Peyer's patch (tissue), 4 donors: Measurements from ENCODE around the gene MED6. TPM values are rescaled to one million over a fixed set of nuclear protein-coding genes. Genes with fewer than 3 reads are reported as not detected.
A peak's percentile ranks its signal among the peaks of the same experiment; 100 is the strongest.

Experiments
- DNase-seq, 3 donors: peaks; one replicate each; pipeline ENCODE4 v3.0.0-alpha.2; 2017 to 2019
- H3K27ac ChIP-seq, 4 donors: fragments of 200-600 bp; sonication (generic); one replicate each; pipeline ENCODE4 v1.5.1; 2016 to 2019
- H3K27me3 ChIP-seq, 2 donors: fragments of 200-600 bp; sonication (generic); one replicate each; pipeline ENCODE4 v1.5.1; 2019
- H3K36me3 ChIP-seq, 3 donors: fragments of 200-600 bp; sonication (generic); one replicate each; pipeline ENCODE4 v1.5.1; 2016 to 2019
- H3K4me1 ChIP-seq, 4 donors: fragments of 200-600 bp; sonication (generic); one replicate each; pipeline ENCODE4 v1.5.1; 2016 to 2019
- H3K4me3 ChIP-seq, 4 donors: fragments of 200-600 bp; sonication (generic); 1 replicate in 3 of 4; 2 replicates in 1 of 4; pipeline ENCODE4 v1.5.1; 2016 to 2019; ENCODE audit warnings: mild to moderate bottlenecking in 1 of 4
- H3K9me3 ChIP-seq, 4 donors: fragments of 200-600 bp; sonication (generic); one replicate each; pipeline ENCODE4 v1.5.1; 2016 to 2019; ENCODE audit warnings: mild to moderate bottlenecking in 1 of 4
- CTCF ChIP-seq, 6 experiments: fragments of 450-650 bp in 4 of 6; fragments of 200-600 bp in 2 of 6; sonication (generic) in 1 of 6; IDR thresholded peaks; one replicate each; pipeline ENCODE4 v1.5.1; 2017 to 2019; ENCODE audit warnings: antibody characterized with exemption in 6 of 6, mild to moderate bottlenecking in 3 of 6, moderate library complexity in 1 of 6
- POLR2A ChIP-seq, 2 donors: fragments of 450-650 bp; IDR thresholded peaks; one replicate each; pipeline ENCODE4 v1.5.1; 2017; ENCODE audit warnings: antibody characterized with exemption in 2 of 2, mild to moderate bottlenecking in 2 of 2, moderate library complexity in 2 of 2
- total RNA-seq, 4 donors: library from RNA; depleted of rRNA; stranded (reverse); fragments of >200 nt; gene quantifications; one replicate each; pipeline ENCODE4 v1.1.0, GENCODE V29; 2016

The MED6 gene
- total RNA-seq, 4 donors from 2014 or later: 26.0 to 42.1 (median 28.1) TPM

DNA sequence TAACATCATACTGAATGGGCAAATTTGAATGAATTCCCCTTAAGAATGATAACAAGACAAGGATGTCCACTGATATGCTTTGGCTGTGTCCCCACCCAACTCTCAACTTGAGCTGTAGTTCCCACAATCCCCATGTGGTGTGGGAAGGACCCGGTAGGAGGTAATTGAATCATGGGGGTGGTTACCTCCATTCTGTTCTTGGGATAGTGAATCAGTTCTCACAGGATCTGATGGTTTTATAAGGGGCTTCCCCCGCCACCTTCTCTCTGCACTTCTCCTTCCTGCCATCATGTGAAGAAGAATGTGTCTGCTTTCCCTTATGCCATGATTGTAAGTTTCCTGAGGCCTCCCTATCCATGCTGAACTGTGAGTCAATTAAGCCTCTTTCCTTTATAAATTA is 29.3 kb downstream of the MED6 start:
- H3K27me3 ChIP-seq: no peaks in the 10 kb centered on the region
- no peak overlapping the region for H3K27ac ChIP-seq
- H3K4me3 ChIP-seq: no peak overlapping the region
- no peaks in the 10 kb centered on the region for H3K4me1 ChIP-seq
- no peaks in the 10 kb centered on the region for H3K9me3 ChIP-seq
- TF ChIP-seq POLR2A (IDR thresholded peaks at IDR 0.05) (no peak), CTCF (IDR thresholded peaks at IDR 0.05) (no peak)
- DNase-seq: no peak
- H3K36me3 ChIP-seq: peaks cover 0 to 11% (median 0%) of the 10 kb centered on the region in 3 donors

DNA sequence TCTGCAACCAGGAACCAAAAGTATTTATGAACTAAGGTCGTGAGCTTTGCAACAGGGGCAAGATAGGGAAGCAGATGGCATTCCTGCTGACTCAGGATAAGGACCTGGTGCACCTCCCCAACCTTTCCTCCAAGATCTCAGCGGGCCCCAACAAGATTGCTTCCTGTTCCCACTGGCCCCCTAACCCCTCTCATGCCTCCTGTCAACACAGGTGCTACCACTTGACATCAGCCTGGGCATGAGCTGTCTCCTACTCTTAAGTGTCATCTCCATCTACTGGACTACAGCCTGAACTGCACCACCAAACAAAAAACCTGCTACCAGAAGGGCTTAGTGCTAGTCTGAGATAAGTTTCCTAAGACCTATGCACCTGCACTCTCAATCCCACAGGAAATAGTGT is 32.7 kb downstream of the MED6 start:
- H3K9me3 ChIP-seq: no peaks in the 10 kb centered on the region
- peak in 1 of 3 donors; percentile 49 for DNase-seq

DNA sequence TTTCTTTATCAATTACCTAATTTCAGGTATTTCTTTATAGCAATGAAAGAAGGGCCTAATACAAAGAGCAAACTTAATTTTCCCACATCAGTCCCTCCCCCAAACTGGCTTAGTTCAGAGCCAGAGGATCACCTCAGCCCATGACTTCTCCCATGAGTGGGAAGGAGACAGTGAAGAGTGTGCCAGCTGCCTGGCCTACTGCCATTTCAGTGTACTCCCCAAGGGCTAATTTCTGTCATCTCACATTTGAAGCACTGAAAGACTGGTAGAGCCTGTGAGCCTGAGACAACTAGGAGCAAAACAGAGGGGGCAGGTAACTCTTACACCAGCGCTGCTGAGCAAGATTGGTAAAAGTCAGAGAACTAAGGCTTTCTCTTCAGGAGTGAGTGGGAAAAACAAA is 36.6 kb downstream of the MED6 start:
- no peaks in the 10 kb centered on the region for H3K4me1 ChIP-seq
- H3K27ac ChIP-seq: no peak overlapping the region
- peaks cover 0 to 43% (median 0%) of the 10 kb centered on the region in 3 donors for H3K36me3 ChIP-seq
- TF ChIP-seq POLR2A (IDR thresholded peaks at IDR 0.05): no peak
- no peak for TF ChIP-seq CTCF (IDR thresholded peaks at IDR 0.05)
- peaks cover 0 to 9% (median 2%) of the 10 kb centered on the region in 4 donors for H3K9me3 ChIP-seq
- no peaks in the 10 kb centered on the region for H3K27me3 ChIP-seq
- no peak overlapping the region for H3K4me3 ChIP-seq
- DNase-seq: no peak

More for the DNA sequence above, 32.7 kb downstream of the MED6 start:
- H3K27ac ChIP-seq: no peak overlapping the region
- H3K36me3 ChIP-seq: peaks cover 0 to 34% (median 0%) of the 10 kb centered on the region in 3 donors
- no peak for TF ChIP-seq POLR2A (IDR thresholded peaks at IDR 0.05)
- peak in 4 of 6 experiments; percentile 18 to 56 (median 46) for TF ChIP-seq CTCF (IDR thresholded peaks at IDR 0.05)
- no peaks in the 10 kb centered on the region for H3K4me1 ChIP-seq
- no peak overlapping the region for H3K4me3 ChIP-seq
- no peaks in the 10 kb centered on the region for H3K27me3 ChIP-seq

- no peak for TF ChIP-seq CTCF (IDR thresholded peaks at IDR 0.05)
- no peak for TF ChIP-seq POLR2A (IDR thresholded peaks at IDR 0.05)
- Histone ChIP-seq H3K4me1 (no peaks in the 10 kb centered on the region), H3K27me3 (no peaks in the 10 kb centered on the region), H3K9me3 (peaks cover 0 to 9% (median 2%) of the 10 kb centered on the region in 4 donors), H3K4me3 (no peak overlapping the region), H3K27ac (no peak overlapping the region), H3K36me3 (peaks cover 0 to 43% (median 0%) of the 10 kb centered on the region in 3 donors)
- DNase-seq: no peak
Observed at GRCh38 chr14:70563417-70563816, 37.0 kb downstream of the MED6 start.

DNA sequence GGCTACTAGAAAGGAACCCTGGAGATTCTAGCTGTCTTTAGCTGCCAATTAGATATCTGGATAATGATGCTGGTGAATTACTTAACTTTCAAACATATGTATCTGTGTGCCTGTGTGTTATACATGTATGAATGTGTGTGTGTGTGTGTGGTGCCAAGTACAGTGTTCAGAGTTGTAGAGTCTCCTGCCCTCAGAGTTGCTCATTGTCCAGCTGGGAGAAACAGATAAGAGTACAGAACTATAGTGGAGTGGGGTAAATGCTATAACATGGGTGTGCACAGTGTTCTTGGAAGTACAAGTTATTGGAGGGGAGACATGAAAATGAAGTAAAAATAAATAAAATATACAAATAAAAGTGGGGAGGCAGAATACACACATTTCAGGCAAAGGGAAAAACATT is 42.1 kb downstream of the MED6 start:
- Histone ChIP-seq H3K9me3 (peaks cover 0 to 9% (median 2%) of the 10 kb centered on the region in 4 donors), H3K36me3 (peaks cover 0 to 14% (median 0%) of the 10 kb centered on the region in 3 donors), H3K4me3 (no peak overlapping the region), H3K27ac (no peak overlapping the region), H3K4me1 (no peaks in the 10 kb centered on the region), H3K27me3 (no peaks in the 10 kb centered on the region)
- no peak for DNase-seq
- TF ChIP-seq POLR2A (IDR thresholded peaks at IDR 0.05) (no peak), CTCF (IDR thresholded peaks at IDR 0.05) (no peak)

- H3K4me3 ChIP-seq: no peak overlapping the region
- H3K36me3 ChIP-seq: no peaks in the 10 kb centered on the region
- no peaks in the 10 kb centered on the region for H3K9me3 ChIP-seq
- H3K27ac ChIP-seq: no peak overlapping the region
- no peaks in the 10 kb centered on the region for H3K4me1 ChIP-seq
- no peak for DNase-seq
- no peaks in the 10 kb centered on the region for H3K27me3 ChIP-seq
- TF ChIP-seq CTCF (IDR thresholded peaks at IDR 0.05) (no peak), POLR2A (IDR thresholded peaks at IDR 0.05) (no peak)
Observed at GRCh38 chr14:70555890-70556289, 44.6 kb downstream of the MED6 start.
